ENCODE data around the gene ADAMTSL3. TPM values are rescaled to one million over a fixed set of nuclear protein-coding genes. Genes with fewer than 3 reads are reported as not detected.

The ADAMTSL3 gene
- total RNA-seq, 1 donor: 0.72 TPM

DNA sequence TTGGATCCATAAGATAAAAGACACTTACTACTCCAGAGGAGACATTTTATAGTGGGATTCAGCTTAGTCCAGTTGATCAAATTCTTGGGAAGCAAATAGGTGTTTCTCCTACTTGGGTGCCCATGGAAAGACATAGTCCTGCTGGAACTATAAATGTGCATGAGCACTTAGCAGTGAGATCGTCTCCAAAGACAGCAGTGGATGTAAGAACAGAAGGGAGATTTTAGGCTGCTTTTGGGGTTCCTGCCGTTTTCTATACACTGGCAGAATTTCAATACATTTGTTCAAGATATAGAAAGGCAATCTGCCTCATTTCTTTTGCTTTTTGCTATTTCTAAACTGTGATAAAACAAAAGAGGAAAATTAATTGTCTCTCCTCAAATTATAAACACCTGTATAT is 234.0 kb downstream of the ADAMTSL3 start:
- Histone ChIP-seq H3K27ac (ENCODE audit: low read depth, low read length) (no peak overlapping the region), H3K36me3 (ENCODE audit: insufficient read depth, low read length) (no peaks in the 10 kb centered on the region), H3K4me2 (ENCODE audit: insufficient read depth, low read length) (no peak overlapping the region), H3K27me3 (ENCODE audit: insufficient read depth, low read length) (no peaks in the 10 kb centered on the region), H4K20me1 (ENCODE audit: insufficient read depth, low read length) (no peaks in the 10 kb centered on the region), H3K4me1 (ENCODE audit: insufficient read depth, low read length) (no peaks in the 10 kb centered on the region), H3K4me3 (ENCODE audit: insufficient read depth, low read length) (no peak overlapping the region), H3K9me3 (ENCODE audit: low read depth, low read length) (no peaks in the 10 kb centered on the region), H2AFZ (ENCODE audit: low read length) (no peak overlapping the region), H3K79me2 (ENCODE audit: insufficient read depth, low read length) (no peaks in the 10 kb centered on the region)
- TF ChIP-seq, protein P1, sequence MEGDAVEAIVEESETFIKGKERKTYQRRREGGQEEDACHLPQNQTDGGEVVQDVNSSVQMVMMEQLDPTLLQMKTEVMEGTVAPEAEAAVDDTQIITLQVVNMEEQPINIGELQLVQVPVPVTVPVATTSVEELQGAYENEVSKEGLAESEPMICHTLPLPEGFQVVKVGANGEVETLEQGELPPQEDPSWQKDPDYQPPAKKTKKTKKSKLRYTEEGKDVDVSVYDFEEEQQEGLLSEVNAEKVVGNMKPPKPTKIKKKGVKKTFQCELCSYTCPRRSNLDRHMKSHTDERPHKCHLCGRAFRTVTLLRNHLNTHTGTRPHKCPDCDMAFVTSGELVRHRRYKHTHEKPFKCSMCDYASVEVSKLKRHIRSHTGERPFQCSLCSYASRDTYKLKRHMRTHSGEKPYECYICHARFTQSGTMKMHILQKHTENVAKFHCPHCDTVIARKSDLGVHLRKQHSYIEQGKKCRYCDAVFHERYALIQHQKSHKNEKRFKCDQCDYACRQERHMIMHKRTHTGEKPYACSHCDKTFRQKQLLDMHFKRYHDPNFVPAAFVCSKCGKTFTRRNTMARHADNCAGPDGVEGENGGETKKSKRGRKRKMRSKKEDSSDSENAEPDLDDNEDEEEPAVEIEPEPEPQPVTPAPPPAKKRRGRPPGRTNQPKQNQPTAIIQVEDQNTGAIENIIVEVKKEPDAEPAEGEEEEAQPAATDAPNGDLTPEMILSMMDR (IDR thresholded peaks at IDR 0.05; ENCODE audit: extremely low read depth, low read depth, low read length): no peak
- DNase-seq (ENCODE audit: insufficient read length, low spot score, missing footprints): no peak

DNA sequence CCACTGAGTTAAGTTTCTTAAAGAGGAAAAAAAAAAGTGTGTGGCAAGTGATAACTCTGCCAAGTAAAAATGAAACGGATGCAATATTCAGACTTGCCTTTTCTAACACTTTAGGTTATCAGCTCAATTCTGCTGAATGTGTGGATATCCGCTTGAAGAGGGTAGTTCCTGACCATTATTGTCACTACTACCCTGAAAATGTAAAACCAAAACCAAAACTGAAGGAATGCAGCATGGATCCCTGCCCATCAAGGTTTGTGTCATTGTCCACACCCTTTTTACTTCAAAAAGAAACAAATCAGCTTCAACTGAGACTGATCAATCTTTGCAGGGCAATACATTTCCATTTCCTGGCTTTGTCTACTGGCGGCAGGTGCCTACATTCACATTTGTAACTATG is 236.1 kb downstream of the ADAMTSL3 start:
- no peaks in the 10 kb centered on the region for H4K20me1 ChIP-seq (ENCODE audit: insufficient read depth, low read length)
- TF ChIP-seq, protein P1 (IDR thresholded peaks at IDR 0.05; ENCODE audit: extremely low read depth, low read depth, low read length): no peak
- H3K4me3 ChIP-seq (ENCODE audit: insufficient read depth, low read length): no peak overlapping the region
- no peaks in the 10 kb centered on the region for H3K9me3 ChIP-seq (ENCODE audit: low read depth, low read length)
- no peaks in the 10 kb centered on the region for H3K27me3 ChIP-seq (ENCODE audit: insufficient read depth, low read length)
- H3K79me2 ChIP-seq (ENCODE audit: insufficient read depth, low read length): no peaks in the 10 kb centered on the region
- H3K4me1 ChIP-seq (ENCODE audit: insufficient read depth, low read length): no peaks in the 10 kb centered on the region
- H3K27ac ChIP-seq (ENCODE audit: low read depth, low read length): no peak overlapping the region
- H3K36me3 ChIP-seq (ENCODE audit: insufficient read depth, low read length): no peaks in the 10 kb centered on the region
- DNase-seq (ENCODE audit: insufficient read length, low spot score, missing footprints): no peak
- H3K4me2 ChIP-seq (ENCODE audit: insufficient read depth, low read length): no peak overlapping the region
- H2AFZ ChIP-seq (ENCODE audit: low read length): no peak overlapping the region

- no peaks in the 10 kb centered on the region for H4K20me1 ChIP-seq (ENCODE audit: insufficient read depth, low read length)
- no peak overlapping the region for H2AFZ ChIP-seq (ENCODE audit: low read length)
- H3K4me2 ChIP-seq (ENCODE audit: insufficient read depth, low read length): no peak overlapping the region
- H3K27ac ChIP-seq (ENCODE audit: low read depth, low read length): no peak overlapping the region
- no peaks in the 10 kb centered on the region for H3K36me3 ChIP-seq (ENCODE audit: insufficient read depth, low read length)
- no peak overlapping the region for H3K4me3 ChIP-seq (ENCODE audit: insufficient read depth, low read length)
- no peaks in the 10 kb centered on the region for H3K4me1 ChIP-seq (ENCODE audit: insufficient read depth, low read length)
- TF ChIP-seq, protein P1 (IDR thresholded peaks at IDR 0.05; ENCODE audit: extremely low read depth, low read depth, low read length): no peak
- no peak for DNase-seq (ENCODE audit: insufficient read length, low spot score, missing footprints)
- no peaks in the 10 kb centered on the region for H3K9me3 ChIP-seq (ENCODE audit: low read depth, low read length)
- H3K79me2 ChIP-seq (ENCODE audit: insufficient read depth, low read length): no peaks in the 10 kb centered on the region
- H3K27me3 ChIP-seq (ENCODE audit: insufficient read depth, low read length): no peaks in the 10 kb centered on the region
These were observed 236.7 kb downstream of the ADAMTSL3 start for GRCh38 chr15:83890587-83890986.

- no peaks in the 10 kb centered on the region for H4K20me1 ChIP-seq (ENCODE audit: insufficient read depth, low read length)
- H3K9me3 ChIP-seq (ENCODE audit: low read depth, low read length): no peaks in the 10 kb centered on the region
- no peak overlapping the region for H2AFZ ChIP-seq (ENCODE audit: low read length)
- H3K79me2 ChIP-seq (ENCODE audit: insufficient read depth, low read length): no peaks in the 10 kb centered on the region
- H3K27me3 ChIP-seq (ENCODE audit: insufficient read depth, low read length): no peaks in the 10 kb centered on the region
- no peak overlapping the region for H3K4me2 ChIP-seq (ENCODE audit: insufficient read depth, low read length)
- H3K36me3 ChIP-seq (ENCODE audit: insufficient read depth, low read length): no peaks in the 10 kb centered on the region
- DNase-seq (ENCODE audit: insufficient read length, low spot score, missing footprints): no peak
- TF ChIP-seq, protein P1 (IDR thresholded peaks at IDR 0.05; ENCODE audit: extremely low read depth, low read depth, low read length): no peak
- no peak overlapping the region for H3K27ac ChIP-seq (ENCODE audit: low read depth, low read length)
- no peak overlapping the region for H3K4me3 ChIP-seq (ENCODE audit: insufficient read depth, low read length)
- no peaks in the 10 kb centered on the region for H3K4me1 ChIP-seq (ENCODE audit: insufficient read depth, low read length)
These were observed 238.6 kb downstream of the ADAMTSL3 start for GRCh38 chr15:83892498-83892897.
